ENCODE results near the gene PIPOX.

Gene PIPOX

DNA sequence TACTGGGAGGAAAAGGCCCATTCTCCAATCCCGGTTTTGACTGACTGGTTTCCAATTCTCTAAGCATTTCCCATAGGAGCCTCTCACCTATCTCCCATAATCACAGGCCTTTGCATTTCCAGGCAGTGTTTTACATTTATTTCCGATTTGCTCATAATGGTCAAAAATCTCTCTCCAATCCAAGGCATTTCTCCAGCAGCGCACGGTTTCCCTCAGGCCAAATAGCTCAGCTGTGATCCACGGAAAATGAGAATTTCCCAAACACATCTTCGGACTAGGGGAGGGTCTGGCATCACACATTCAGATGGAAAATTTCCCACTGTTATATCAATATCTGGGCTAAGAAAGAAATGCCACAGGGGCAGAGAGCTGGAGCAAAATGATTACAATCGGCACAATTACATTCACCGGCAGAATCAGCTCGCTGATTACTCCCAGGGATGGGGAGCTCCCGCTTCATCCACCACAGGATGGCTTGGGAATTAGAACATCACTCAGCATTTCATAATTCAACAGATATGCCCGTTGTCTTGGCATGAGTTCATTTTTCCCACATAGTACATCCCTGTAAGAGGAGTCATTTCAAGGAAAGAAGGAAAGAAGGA, 6.7 kb downstream of the PIPOX start:
- DNase-seq, result no peak

DNA sequence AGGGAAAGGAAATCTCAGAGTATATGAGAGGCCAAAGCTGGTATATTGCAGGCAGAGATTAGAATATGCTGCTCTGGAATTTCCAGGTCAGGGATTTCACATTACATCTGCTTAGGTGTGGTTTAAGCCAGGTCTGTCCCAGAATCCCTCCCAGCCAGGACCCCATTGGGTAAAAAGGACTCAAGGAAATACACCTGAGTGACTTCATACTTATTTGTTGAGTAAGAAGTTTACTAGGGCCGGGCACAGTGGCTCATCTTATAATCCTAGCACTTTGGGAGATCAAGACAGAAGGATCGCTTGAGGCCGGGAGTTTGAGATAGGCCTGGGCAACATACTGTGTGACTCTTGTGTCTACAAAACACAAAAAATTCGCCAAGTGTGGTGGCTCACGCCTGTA, 7.2 kb downstream of the PIPOX start:
- no peak for DNase-seq

DNA sequence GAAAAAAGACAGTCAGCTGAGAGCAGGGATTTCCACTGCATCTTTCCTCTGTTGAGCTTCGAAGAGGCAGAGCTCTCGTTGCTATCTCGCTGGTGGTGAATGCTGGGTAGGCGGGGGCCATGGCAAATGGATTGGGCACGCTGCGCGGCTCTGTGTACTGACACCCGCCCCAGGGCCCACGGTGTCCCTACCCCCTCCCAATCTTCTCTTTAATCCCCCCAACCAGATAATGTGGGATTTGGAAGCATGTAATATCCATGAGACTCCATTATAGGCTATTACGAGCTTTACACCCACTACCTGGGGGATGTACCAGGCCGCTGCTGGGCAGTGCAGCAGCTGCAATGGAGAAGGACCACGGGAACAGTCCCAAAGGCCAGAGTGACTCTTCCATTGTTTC, 8.3 kb downstream of the PIPOX start:
- DNase-seq, result no peak

DNA sequence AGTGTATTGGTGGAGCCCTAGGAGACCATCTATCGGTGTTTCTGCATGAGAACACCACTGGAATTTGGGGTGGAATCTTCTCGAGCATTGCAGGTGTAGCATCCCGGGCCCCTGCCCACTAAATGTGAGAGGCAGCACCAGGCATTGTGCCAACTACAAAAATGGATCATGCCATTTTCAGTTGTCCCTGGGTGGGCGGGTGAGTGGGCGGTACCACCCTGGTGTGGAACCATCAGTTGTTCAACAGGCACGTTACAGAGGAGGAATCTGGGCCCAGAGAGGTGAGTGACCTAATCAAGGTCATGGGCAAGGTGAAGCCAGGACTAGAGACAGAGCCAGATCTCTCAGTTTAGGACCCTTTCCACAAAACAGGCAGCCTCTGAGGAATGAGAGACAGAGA, 8.8 kb downstream of the PIPOX start:
- no peak for DNase-seq

DNA sequence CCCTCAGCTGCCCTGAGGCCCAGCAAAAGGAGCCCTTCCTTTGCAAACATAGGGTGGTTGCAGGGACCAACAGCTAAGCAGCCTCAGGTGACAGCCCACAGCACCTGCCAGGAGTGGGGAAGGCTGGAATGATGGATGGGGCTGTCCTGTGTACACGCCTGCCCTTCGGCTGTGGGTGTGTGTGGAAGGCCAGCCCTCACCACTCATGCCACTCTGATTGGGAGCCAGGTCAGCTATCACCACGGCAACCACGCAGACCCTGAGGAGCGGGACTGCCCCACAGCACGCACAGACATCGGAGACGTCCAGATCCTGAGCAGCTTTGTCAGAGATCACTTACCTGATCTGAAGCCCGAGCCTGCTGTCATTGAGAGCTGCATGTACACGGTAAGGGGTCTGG, 11.9 kb downstream of the PIPOX start:
- no peak for DNase-seq

DNA sequence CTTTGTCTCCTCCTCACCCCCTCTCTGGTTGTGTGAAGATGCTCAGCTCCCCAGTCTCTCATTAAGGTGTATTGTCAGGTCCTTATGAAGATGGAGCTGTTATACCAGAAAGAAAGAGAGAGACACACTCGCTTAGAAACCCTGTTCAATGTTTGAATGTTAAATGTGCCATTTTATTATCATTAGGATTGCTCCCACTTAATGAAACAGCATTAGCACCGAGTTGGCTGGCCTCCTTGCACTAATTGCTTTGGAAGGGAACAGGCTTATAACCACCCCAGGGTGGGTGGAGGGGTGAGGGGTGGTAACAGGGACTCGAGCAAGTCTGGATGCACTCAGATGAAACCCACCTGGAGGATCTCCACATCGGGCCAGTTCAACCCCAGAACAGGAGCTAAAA, 14.4 kb downstream of the PIPOX start:
- no peak for DNase-seq

DNA sequence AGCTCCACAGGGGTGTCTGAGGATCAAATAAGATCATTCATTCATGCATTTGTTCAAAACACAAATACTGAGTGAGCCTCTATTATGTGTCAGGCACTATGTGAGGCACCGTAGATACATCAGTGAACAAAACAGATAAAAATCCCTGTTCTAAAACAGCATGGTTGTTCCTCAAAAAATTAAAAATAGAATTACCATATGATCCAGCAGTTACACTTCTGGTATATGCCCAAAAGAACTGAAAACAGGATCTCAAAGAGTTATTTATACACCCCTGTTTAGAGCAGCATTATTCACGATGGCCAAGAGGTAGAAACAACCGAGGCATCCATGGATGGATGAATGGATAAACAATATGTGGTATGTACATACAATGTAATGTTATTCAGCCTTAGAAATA, 15.4 kb downstream of the PIPOX start:
- no peak for DNase-seq

DNA sequence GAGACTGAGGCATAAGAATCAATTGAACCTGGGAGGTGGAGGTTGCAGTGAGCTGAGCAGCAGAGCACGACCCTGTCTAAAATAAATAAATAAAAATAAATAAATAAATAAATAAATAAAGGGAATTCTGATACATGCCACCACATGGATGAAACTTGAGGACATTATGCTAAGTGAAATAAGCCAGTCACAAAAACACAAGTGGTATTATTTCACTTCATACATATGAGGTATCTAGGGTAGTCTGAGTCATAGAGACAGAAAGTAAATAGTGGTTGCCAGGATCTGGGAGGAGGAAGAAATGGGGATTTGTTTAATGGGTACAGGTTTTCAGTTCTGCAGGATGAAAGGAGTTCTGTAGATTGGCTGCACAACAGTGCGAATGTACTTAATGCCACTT, 16.3 kb downstream of the PIPOX start:
- DNase-seq, result no peak

DNA sequence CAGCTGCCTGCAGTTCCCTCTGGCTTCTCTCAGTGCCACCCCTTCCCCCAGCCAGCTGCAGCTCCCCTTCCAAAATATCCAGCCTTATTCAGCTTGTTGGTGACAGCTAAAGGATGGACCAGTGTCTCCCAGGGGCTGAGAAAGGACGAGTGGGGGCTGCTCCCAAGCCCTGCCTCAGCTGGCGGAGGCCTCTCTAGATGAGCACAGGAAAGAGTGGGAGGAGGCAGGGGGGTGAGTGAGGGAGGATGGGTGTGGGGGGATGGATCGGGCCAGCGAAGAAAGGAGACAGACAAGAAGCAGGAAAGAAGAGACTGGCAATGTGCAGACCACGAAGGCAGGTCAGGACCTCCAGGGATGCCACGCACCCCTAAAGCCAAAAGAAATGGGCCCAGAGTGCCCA, 17.5 kb downstream of the PIPOX start:
- DNase-seq, result no peak

DNA sequence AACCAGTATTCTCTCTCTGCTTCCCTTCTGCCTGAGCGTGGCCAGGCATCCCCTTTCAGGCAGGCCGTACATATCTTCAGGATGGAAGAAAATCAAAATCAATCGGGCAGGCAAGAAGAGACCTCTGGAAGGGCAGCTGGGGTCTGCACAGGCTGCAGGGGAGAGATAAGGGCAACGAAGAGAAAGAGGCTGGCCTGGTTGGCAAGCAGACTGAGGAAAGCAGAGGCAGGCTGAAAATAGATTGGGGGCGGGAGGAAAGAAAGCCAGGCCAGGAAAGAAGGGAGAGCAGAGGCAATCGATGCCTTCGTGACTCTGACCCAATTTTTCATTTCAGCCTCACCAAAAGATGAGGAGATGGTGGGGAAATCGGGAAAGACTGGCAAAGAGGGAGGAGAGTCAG, 18.1 kb downstream of the PIPOX start:
- no peak for DNase-seq

DNA sequence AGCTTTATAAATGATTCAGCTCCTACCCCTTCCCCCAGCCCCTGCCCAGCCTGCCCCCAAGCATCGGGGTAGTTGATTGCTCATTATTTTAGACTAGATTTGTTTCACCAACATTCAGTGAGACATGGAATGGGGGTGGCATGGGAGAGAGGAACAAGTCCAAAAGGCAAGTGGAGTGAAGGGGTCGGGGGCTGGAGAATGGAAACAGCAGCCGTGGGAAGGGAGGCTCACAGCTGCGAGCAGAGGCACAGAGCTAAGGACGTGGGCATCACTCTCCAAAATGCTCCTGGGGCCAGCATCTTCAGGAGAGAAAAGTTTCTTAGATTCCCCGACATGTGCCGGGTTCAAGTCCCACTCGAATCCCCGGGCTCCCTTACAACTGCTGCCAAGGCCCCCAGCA, 19.3 kb downstream of the PIPOX start:
- DNase-seq, result no peak

DNA sequence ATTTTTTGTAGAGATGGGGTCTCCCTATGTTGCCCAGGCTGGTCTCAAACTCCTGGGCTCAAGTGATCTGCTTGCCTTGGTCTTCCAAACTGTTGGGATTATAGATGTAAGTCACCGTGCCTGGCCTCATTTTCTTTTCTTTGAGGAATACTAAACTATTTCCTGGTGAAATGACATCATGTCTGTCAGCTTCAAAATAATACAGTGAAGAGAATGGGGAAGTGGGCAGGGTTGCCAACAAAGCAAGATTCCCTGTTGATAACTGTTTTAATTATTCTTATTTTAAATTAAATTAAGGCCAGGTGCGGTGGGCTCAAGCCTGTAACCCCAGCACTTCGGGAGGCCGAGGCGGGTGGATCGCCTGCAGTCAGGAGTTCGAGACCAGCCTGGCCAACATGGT, 21.1 kb downstream of the PIPOX start:
- no peak for DNase-seq

DNA sequence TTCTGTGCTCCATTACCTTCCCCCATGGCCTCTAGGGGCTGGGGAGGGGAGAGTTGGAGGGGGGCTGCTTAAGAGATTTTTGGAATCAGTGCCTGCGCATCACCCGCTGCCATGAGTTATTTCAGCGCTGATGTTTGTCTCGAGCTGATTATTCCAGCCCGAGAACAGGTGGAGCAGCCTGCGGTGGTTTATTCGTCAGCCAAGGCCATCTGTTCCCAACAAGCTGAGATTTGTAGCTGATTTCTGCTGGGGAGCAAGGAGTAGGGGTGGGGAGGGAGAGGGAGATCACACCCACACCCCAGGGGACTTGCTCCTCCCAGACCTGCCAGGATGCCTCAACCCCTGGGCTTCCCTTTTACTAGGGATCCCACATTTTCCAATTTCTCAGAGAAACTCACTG, 23.1 kb downstream of the PIPOX start:
- DNase-seq, result no peak

DNA sequence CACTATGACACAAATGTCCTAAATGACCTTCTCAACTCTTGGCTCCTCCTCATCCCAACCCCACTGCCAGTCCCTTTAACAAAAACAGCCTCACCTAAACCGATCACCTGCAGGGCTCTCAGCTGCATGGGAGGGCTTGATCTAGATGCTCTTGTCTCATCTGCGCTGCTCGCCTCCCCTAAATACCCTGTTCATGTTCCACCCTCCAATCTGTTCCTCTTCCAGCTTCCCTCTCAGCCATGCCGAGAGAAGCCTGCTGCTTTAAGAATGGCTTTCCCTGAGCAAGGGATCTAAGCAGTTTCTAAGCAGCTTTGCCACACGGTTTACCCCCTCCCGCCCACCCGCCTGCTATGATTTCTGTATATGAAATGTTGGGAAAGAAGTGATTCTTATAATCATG, 23.7 kb downstream of the PIPOX start:
- no peak for DNase-seq

DNA sequence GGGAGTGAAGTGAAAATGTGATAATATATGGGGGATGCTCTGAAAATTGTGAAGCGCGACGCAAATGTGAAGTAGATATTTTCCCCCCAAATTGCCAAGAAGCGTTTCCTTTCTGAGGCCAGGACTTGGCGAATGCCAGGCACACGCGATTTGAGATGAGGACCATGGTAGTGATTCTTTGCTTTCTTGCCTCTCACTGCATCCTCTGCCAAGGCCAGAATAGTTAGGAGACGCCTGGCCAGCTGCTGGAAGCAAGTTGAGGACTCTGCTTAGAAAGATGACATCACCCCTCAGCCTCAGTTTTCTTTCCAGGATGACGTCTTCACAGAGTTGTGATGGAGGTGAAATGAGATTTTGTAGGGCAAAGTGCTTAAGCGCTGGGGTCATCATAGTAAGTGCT, 25.9 kb downstream of the PIPOX start:
- no peak for DNase-seq

DNA sequence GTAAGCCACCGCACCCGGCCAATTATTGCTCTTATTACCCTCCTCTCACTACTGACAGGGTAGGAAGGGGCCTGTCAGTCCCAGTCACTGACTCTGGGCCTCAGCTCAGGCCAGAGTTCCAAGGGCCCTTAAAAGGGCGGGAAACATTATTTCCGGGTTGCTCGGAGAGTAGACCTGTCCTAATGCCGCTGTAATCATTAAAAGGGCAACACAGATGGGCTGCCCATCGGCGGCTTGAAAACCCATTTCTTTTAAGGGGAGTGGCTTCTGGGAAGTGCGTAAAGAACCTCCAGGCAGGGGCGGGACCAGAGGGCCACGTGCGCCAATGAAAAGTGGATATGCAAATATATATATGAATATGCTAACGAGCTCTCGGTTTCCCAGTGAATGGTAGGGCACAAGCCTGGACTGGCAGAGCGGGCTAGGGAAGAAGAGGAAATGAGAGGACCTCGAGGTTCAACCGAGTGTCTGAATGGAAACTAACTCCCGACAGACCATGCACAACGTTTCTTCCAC, 26.6 kb downstream of the PIPOX start:
- no peak for DNase-seq

DNA sequence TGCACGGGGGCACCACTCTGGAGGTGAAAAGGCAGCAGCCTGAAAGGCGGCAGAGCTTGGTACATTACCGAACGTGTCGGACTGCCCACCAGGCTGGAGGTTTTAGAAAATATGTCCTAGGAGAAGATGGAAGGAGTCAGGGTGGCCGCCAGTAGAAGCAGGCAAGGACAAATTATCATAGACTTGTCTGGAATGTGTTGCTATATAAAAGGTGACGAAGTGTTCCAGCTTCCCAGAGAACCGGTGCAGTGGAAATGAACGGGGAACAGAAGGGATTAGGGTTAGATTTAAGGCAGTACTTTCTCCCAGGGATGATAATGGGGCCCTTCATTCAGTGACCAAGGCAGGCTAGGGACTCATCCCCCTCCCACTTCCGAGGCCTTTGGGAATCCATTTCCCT, 27.4 kb downstream of the PIPOX start:
- no peak for DNase-seq

DNA sequence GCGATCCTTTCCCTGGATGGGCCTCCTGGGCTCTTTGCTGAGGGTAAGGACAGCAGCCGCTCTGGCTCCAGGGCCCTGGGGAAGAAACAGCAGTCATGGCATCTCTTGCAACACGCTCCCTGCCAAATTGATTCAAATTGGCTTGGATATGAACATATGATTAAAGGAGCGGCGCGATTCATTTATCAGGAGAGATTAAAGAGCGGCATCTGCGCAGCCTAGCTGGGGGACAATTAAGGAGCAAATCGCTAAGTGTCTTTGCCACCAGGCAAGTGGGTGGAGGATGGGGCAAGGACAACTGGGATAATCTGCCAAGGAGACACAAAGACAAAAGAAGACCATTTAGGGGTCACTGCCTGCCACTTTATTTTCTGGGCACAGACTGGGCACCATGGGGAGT, 27.8 kb downstream of the PIPOX start:
- DNase-seq, result no peak

DNA sequence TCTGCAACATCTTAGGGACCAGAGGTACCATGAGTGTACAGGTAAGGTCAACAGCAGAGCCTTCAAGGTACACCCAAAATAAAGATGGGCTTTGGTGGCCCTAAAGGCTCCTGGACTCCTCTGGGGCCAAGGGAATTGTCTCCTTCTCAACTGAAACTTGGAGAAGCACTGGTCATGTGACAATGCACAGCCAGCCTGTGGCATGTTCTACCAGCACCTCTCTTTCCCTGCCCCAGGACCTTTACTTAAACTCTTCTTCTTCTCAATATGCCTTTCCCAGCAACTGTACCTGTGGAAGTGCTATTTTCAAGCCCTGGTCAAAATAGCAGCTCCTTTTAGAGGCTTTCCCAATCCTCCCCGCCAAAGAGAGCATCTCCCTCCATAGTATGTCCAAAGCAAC, 28.4 kb downstream of the PIPOX start:
- DNase-seq, result no peak

DNA sequence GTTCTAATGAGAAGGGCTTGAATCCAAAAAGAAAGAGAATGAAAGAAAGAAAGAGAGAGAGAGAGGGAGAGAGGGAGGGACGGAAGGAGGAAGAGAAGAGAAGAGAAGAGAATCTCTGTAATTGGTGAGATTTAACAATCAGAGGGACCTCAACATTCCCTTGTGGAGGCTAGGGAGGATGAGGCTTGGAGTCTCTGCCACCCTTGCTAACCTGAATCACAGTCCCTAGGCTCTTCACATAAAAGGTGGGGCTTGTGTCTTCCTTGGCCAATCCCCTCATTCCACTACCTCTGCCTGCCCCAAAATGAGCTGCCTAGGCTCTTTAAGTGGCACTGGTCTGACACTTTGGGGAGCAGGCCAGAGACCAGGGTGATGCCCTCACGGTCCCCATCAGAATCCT, 30.1 kb downstream of the PIPOX start:
- no peak for DNase-seq

DNA sequence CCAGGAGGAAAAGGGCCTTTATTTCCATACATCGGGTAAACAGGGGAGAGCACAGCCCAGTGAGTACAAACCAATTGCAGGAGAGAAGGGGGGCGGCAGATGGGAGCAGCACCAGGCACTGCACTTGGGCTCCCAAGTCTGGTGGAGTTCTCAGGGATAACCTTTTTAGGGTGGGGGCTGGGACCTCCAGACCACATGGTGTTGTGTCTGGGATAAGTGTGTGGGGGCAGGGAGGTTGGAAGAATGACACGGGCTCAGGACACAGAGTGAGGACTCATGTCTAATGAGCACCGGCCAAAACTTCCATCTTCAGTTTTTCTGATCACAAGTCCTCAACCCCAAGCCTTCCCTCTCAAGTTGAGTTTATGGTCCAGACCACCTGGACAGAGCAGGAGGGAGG, 30.6 kb downstream of the PIPOX start:
- DNase-seq, result no peak

DNA sequence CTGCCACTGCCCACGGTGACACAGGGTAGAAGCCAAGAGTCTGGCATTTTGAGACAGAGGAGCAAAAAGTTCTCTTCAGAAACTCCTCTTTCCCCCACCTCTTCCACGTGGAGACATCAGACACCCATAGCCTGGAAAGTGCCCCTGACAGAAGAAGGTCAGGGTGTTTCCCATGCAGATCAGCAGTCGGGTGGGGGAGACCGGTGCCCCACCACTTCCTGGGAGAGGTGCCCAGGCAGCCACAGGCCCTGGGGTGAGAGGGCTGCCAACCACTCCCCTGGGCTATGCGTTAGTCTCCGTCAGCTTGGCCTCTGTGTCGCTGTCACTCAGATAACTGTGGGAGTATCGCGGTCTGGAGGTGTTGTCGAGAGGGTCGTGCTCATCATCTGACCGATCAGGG, 31.5 kb downstream of the PIPOX start:
- no peak for DNase-seq

DNA sequence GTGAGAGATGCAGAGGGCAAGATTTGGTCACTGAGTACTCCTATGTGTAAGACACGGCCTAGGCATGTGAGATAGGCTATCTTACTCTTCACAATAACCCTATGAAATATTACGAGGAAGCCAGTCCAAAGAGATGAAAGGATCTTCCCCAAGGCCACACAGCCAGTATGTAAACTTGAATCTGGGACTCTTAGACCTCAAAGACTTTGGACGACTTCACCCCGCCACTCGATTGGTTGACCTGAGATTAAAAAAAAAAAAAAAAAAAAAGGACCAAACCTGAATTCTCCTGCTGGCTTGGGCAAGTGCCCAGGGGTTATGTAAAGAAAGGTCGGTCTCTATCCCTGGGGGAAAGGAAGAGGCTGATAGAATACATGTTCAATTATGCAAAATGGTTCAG, 33.1 kb downstream of the PIPOX start:
- DNase-seq, result no peak

DNA sequence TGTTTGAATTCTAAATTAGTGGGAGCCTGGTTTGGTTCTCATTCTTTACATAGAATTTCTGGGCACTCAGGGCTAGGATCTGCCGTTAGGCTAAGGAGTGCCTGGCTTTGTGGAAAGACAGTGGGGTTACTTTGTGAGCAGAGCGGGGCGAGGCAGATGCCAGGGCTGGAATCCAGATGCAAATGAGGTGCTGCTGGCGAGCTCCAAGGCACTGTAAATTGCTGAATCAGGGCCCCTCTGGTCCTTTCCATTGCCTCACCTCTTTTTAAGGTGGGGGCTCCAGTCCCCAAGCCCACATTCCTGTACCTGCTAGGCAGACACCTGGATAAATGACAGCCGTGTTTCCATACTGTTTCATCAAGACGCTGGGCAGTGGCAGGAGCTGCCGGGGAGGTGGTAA, 33.8 kb downstream of the PIPOX start:
- no peak for DNase-seq

DNA sequence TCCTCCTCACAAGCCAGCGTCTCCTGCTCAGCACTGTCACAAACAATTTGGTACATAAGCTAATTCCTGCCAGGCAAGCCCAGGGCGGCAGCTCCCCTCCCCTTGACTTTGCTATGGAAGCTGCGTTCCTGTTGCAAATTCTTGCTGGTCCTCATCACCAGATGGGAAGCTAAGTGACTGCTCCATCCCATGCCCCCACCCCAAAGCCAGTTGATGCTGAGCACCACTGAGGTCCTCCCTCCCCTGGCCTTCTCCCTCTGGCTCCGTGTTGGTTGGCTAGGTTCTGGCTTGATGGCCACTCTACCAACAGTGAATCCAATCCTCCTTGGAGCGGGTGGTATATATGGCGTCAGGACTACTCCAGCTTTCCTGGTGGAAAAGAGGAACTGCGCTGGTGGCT, 34.4 kb downstream of the PIPOX start:
- DNase-seq, result no peak
